ENCODE results near the gene CSMD2. TPM values are rescaled to one million over a fixed set of nuclear protein-coding genes. Genes with fewer than 3 reads are reported as not detected.

The CSMD2 gene
- total and polyA plus RNA-seq, 2 of the 8 experiments (the other 6 are each of a cell fraction or from before 2014, with no cell fraction given), result 7.0 to 14.7 TPM

DNA sequence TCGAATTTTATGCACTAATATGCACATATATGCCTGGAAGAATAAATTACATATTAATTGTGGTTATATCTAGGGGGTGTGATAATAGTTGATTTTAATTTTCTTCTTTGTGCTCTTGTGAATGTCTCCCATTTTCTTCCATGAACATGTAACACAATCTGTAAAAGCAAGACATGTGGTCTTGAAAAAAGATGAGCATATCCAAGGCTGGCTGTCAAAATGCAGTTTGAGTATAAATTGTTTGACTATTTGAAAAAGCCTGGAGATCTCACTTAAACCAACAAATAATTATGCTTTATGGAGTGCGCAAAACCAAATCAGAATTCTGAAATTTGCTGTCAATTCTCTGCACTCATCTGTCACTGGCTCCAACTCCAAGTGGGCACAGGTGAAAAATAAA lies 157.3 kb downstream of the CSMD2 start:
- no peaks in the 10 kb centered on the region for H3K36me3 ChIP-seq (ENCODE audit: control insufficient read depth in 2 of 4, insufficient read depth in 4 of 4, low read length in 3 of 4)
- H4K20me1 ChIP-seq (replicated peaks in 1 of 2; ENCODE audit: control insufficient read depth in 1 of 2, insufficient read depth in 2 of 2, low read length in 2 of 2), result no peaks in the 10 kb centered on the region
- H2BK20ac ChIP-seq (ENCODE audit: low read length), result no peak overlapping the region
- WGBS, 2 experiments (ENCODE audit: extremely low coverage in 1 of 2, insufficient coverage in 1 of 2, insufficient read length in 1 of 2, insufficient replicate concordance in 2 of 2, low coverage in 1 of 2, low lambda C conversion rate in 2 of 2, missing lambda C conversion rate in 1 of 2), result 82% methylated on average over 2 of the region's 2 CpGs; no CpG with 5 or more reads in 1 of the 2 experiments
- no peak overlapping the region for H3K27ac ChIP-seq (ENCODE audit: low read depth, low read length)
- no peaks in the 10 kb centered on the region for H3K4me1 ChIP-seq (replicated peaks in 1 of 4; ENCODE audit: control insufficient read depth in 3 of 4, insufficient read depth in 4 of 4, low read length in 3 of 4)
- H3K56ac ChIP-seq (replicated peaks; ENCODE audit: insufficient read length, low read depth, low read length), result no peak overlapping the region
- no peak overlapping the region for H3K4me3 ChIP-seq (ENCODE audit: extremely low read depth in 1 of 4, insufficient read depth in 2 of 4, low read depth in 3 of 4, low read length in 4 of 4)
- CTCF ChIA-PET (ENCODE audit: partially characterized antibody), result no interaction called here
- peaks cover 0 to 2% of the 10 kb centered on the region in 2 experiments; a peak in 1 of 4 replicates for H3K79me2 ChIP-seq (ENCODE audit: control insufficient read depth in 1 of 2, insufficient read depth in 2 of 2, low read length in 2 of 2)
- H3K4me2 ChIP-seq (ENCODE audit: insufficient read depth in 1 of 2, low read depth in 2 of 2, low read length in 2 of 2), result no peak overlapping the region
- no peak overlapping the region for H4K8ac ChIP-seq (ENCODE audit: extremely low read depth, insufficient read depth, low read length)
- H3K18ac ChIP-seq (ENCODE audit: extremely low read depth, low read length), result no peak overlapping the region
- H2AFZ ChIP-seq (ENCODE audit: low read length), result no peak overlapping the region
- no peak overlapping the region for H2BK15ac ChIP-seq (ENCODE audit: low read length)
- no peak overlapping the region for H2BK5ac ChIP-seq (ENCODE audit: low read depth, low read length)
- H3K23ac ChIP-seq (ENCODE audit: insufficient read length), result no peak overlapping the region
- H3K79me1 ChIP-seq (ENCODE audit: low read depth, low read length), result no peaks in the 10 kb centered on the region; the same call in 1 of the 2 replicates
- no peak overlapping the region for H3K14ac ChIP-seq (ENCODE audit: insufficient read length)
- POLR2A ChIA-PET (ENCODE audit: partially characterized antibody), result no interaction called here
- no peak overlapping the region for H4K5ac ChIP-seq (ENCODE audit: insufficient read length, low read depth, low read length)
- no peaks in the 10 kb centered on the region; the same call in 1 of the 2 replicates for H3K23me2 ChIP-seq (ENCODE audit: low read depth, low read length)
- no peak overlapping the region for H2BK120ac ChIP-seq (replicated peaks; ENCODE audit: low read depth, low read length)
- H2BK12ac ChIP-seq (ENCODE audit: low read depth, low read length), result no peak overlapping the region
- H3K4ac ChIP-seq (replicated peaks; ENCODE audit: insufficient read length, low read depth, low read length), result no peak overlapping the region
- no peaks in the 10 kb centered on the region for H3K9me3 ChIP-seq (ENCODE audit: insufficient read depth in 2 of 2, low read depth in 1 of 2, low read length in 1 of 2)
- H3K27me3 ChIP-seq (replicated peaks in 1 of 4; ENCODE audit: control insufficient read depth in 3 of 4, extremely low read depth in 1 of 4, insufficient read depth in 3 of 4, low read length in 3 of 4), result no peaks in the 10 kb centered on the region
- no peak overlapping the region for H3K9ac ChIP-seq (replicated peaks in 1 of 4; ENCODE audit: extremely low read depth in 1 of 4, low read depth in 3 of 4, low read length in 3 of 4)
- no peak overlapping the region for H4K91ac ChIP-seq (replicated peaks; ENCODE audit: insufficient read length, low read length)
- TF ChIP-seq SIN3A (conservative IDR thresholded peaks at IDR 0.05 in 1 of 2, IDR thresholded peaks at IDR 0.05 in 1 of 2; ENCODE audit: low read depth in 1 of 2, low read length in 2 of 2) (no peak), KDM5A (IDR thresholded peaks at IDR 0.05; ENCODE audit: low read length) (no peak), POLR2AphosphoS5 (IDR thresholded peaks at IDR 0.05; ENCODE audit: low read depth, low read length) (no peak), SIX5 (IDR thresholded peaks at IDR 0.05; ENCODE audit: low read depth, low read length) (no peak)
- no peak overlapping the region for H2AK5ac ChIP-seq (ENCODE audit: low read depth, low read length)
- FAIRE-seq (no peak), DNase-seq (ENCODE audit: low read depth in 1 of 2, low spot score in 2 of 2) (no peak)
